ENCODE measurements around the gene EMC7. TPM values are rescaled to one million over a fixed set of nuclear protein-coding genes. Genes with fewer than 3 reads are reported as not detected.

EMC7 gene
- total and polyA plus RNA-seq, 10 of the 15 experiments (the other 5 are each of a cell fraction or from before 2014, with no cell fraction given) = 16.5 to 88.9 (median 45.0) TPM

DNA sequence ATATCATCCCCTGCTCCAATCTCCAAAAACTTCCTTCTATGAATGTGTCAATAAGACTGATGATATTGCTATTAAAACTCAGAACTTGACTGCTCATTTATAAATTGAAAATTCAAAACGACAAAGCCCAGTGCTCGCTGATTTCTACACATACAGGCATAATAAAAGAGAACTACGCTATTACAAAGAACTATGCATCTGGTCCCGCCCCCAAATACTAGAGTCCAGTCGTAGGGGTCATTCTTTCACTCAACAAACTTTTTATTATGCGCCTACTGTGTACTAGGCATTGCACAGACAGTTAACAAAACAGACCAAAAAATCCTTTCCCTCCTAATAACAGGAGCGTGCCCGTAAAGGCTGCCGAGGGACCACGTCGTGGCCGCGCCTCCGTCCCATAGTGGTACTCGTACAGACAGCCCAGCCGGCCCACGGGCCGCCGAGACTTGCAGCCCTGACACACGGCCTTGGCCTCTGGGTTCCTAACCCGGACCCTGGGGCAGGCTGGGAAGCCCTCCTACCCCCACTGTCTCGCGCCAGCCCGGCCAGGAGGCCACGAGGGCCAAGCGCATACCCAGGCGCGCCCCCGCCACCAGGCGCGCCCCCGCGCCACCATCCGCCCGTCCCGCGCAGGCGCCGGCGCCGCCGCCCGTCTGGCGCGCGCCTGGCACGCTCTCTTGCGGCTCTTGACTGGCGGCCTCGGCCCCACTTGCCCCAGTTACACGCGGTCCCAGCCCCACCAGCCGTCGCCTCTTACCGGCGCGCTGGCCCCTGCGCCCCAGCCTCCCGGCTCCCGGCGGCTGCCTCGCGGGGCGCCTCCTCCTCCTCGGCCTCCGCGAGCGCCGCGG, 63.4 kb downstream of the EMC7 start (continued):
- peak; percentile 91 for TF ChIP-seq POLR2AphosphoS5 (IDR thresholded peaks at IDR 0.05; ENCODE audit: low read length)
- no peak for TF ChIP-seq MXI1 (IDR thresholded peaks at IDR 0.05; ENCODE audit: low read depth, low read length)
- no peak for TF ChIP-seq CBX5 (IDR thresholded peaks at IDR 0.05; ENCODE audit: low read depth)
- TF ChIP-seq E2F4 (IDR thresholded peaks at IDR 0.05; ENCODE audit: low read depth, low read length) = no peak
- TF ChIP-seq FOXK2 (IDR thresholded peaks at IDR 0.05) = no peak
- TF ChIP-seq HDAC2 (IDR thresholded peaks at IDR 0.05) = no peak
- TF ChIP-seq BRCA1 (IDR thresholded peaks at IDR 0.05; ENCODE audit: low read depth, low read length) = no peak
- TF ChIP-seq POLR2AphosphoS2 (IDR thresholded peaks at IDR 0.05; ENCODE audit: low read depth, low read length) = peak; percentile 56; the same call in 1 of the 2 replicates
- no peak for TF ChIP-seq NFYA (IDR thresholded peaks at IDR 0.05; ENCODE audit: borderline replicate concordance, low read depth, low read length)
- no peak for TF ChIP-seq SMAD1 (IDR thresholded peaks at IDR 0.05; ENCODE audit: low read depth, partially characterized antibody)
- no peak for TF ChIP-seq SRF (IDR thresholded peaks at IDR 0.05; ENCODE audit: low read depth in 2 of 2, low read length in 2 of 2)
- TF ChIP-seq PAX5 (IDR thresholded peaks at IDR 0.05; ENCODE audit: borderline replicate concordance, low read depth, low read length) = no peak; the same call in 1 of the 2 replicates
- TF ChIP-seq EGR1 (IDR thresholded peaks at IDR 0.05; ENCODE audit: borderline replicate concordance in 1 of 2, low read depth in 2 of 2, low read length in 2 of 2) = no peak; a peak in 1 of 3 replicates
- TF ChIP-seq TAF1 (IDR thresholded peaks at IDR 0.05; ENCODE audit: borderline replicate concordance, low read depth, low read length) = 0 out of 2 replicates have a peak, but pooled peaks have one; percentile 48
- no peak for TF ChIP-seq GATAD2B (conservative IDR thresholded peaks at IDR 0.05; ENCODE audit: low read depth)
- no peak for TF ChIP-seq ZBTB11 (CRISPR knock-in tag; IDR thresholded peaks at IDR 0.05)
- TF ChIP-seq MYC (IDR thresholded peaks at IDR 0.05; ENCODE audit: insufficient read depth, insufficient read length, insufficient replicate concordance, low read length, severe bottlenecking) = peak; percentile 93
- no peak for TF ChIP-seq ZNF217 (IDR thresholded peaks at IDR 0.05)
- TF ChIP-seq YBX1 (IDR thresholded peaks at IDR 0.05) = no peak
- no peak for TF ChIP-seq HSF1 (IDR thresholded peaks at IDR 0.05; ENCODE audit: low read depth, low read length)
